Measurements from ENCODE around the gene EYA3. TPM values are rescaled to one million over a fixed set of nuclear protein-coding genes. Genes with fewer than 3 reads are reported as not detected.

The EYA3 gene
- total and polyA plus RNA-seq, 2 of the 8 experiments (the other 6 are each of a cell fraction or from before 2014, with no cell fraction given), result 15.0 to 33.9 TPM

DNA sequence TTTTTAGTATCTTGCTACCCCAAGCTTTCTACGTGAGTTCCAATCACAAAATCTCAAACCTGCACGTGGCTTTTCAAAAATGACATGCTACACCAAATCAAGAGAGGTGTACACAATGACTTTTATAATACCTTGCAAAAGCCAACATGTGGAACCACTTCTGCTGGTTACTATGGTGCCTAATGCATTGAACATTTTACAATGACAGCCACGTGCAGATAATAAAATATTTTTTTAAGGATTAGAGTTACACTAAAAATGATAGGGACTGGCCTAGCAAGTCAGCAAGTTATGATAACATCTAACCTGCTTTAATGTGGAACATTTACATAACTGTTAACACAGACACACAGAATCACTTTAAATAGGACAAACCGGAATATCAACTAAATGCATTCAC is 30.2 kb downstream of the EYA3 start:
- DNase-seq (ENCODE audit: low read depth in 1 of 2, low spot score in 2 of 2) (no peak), FAIRE-seq (no peak)
- no peaks in the 10 kb centered on the region for H3K4me1 ChIP-seq (replicated peaks in 1 of 4; ENCODE audit: control insufficient read depth in 3 of 4, insufficient read depth in 4 of 4, low read length in 3 of 4)
- no peak overlapping the region for H3K4ac ChIP-seq (replicated peaks; ENCODE audit: insufficient read length, low read depth, low read length)
- H2BK12ac ChIP-seq (ENCODE audit: low read depth, low read length), result no peak overlapping the region
- no peaks in the 10 kb centered on the region for H3K79me1 ChIP-seq (ENCODE audit: low read depth, low read length)
- H3K14ac ChIP-seq (ENCODE audit: insufficient read length), result no peak overlapping the region
- ChIA-PET POLR2A (ENCODE audit: partially characterized antibody) (no interaction called here), CTCF (ENCODE audit: partially characterized antibody) (interaction anchor here (1.3 kb wide), 1 partner anchor 11 kb away, joined by 5 read pairs; no protein-coding TSS in a partner anchor)
- no peak overlapping the region for H2BK120ac ChIP-seq (replicated peaks; ENCODE audit: low read depth, low read length)
- no peak overlapping the region for H3K27ac ChIP-seq (ENCODE audit: low read depth, low read length)
- H3K4me3 ChIP-seq (ENCODE audit: extremely low read depth in 1 of 4, insufficient read depth in 2 of 4, low read depth in 3 of 4, low read length in 4 of 4), result no peak overlapping the region
- H4K8ac ChIP-seq (ENCODE audit: extremely low read depth, insufficient read depth, low read length), result no peak overlapping the region
- H3K4me2 ChIP-seq (ENCODE audit: insufficient read depth in 1 of 2, low read depth in 2 of 2, low read length in 2 of 2), result no peak overlapping the region
- no peaks in the 10 kb centered on the region; a peak in 1 of 8 replicates for H3K36me3 ChIP-seq (ENCODE audit: control insufficient read depth in 2 of 4, insufficient read depth in 4 of 4, low read length in 3 of 4)
- H4K91ac ChIP-seq (replicated peaks; ENCODE audit: insufficient read length, low read length), result no peak overlapping the region
- H3K23ac ChIP-seq (ENCODE audit: insufficient read length), result no peak overlapping the region
- no peak overlapping the region for H3K56ac ChIP-seq (replicated peaks; ENCODE audit: insufficient read length, low read depth, low read length)
- no peak overlapping the region for H2BK15ac ChIP-seq (ENCODE audit: low read length)
- no peaks in the 10 kb centered on the region for H3K23me2 ChIP-seq (ENCODE audit: low read depth, low read length)
- no peak overlapping the region for H3K18ac ChIP-seq (ENCODE audit: extremely low read depth, low read length)
- no peaks in the 10 kb centered on the region for H4K20me1 ChIP-seq (replicated peaks in 1 of 2; ENCODE audit: control insufficient read depth in 1 of 2, insufficient read depth in 2 of 2, low read length in 2 of 2)
- no peak overlapping the region for H4K5ac ChIP-seq (ENCODE audit: insufficient read length, low read depth, low read length)
- 91% methylated on average over 4 of the region's 4 CpGs; no CpG with 5 or more reads in 1 of the 2 experiments for WGBS, 2 experiments (ENCODE audit: extremely low coverage in 1 of 2, insufficient coverage in 1 of 2, insufficient read length in 1 of 2, insufficient replicate concordance in 2 of 2, low coverage in 1 of 2, low lambda C conversion rate in 2 of 2, missing lambda C conversion rate in 1 of 2)
- H2BK20ac ChIP-seq (ENCODE audit: low read length), result no peak overlapping the region
- H3K79me2 ChIP-seq (ENCODE audit: control insufficient read depth in 1 of 2, insufficient read depth in 2 of 2, low read length in 2 of 2), result peaks cover 0 to 3% of the 10 kb centered on the region in 2 experiments; a peak in 1 of 4 replicates
- no peak overlapping the region for H2AFZ ChIP-seq (ENCODE audit: low read length)
- H3K9ac ChIP-seq (replicated peaks in 1 of 4; ENCODE audit: extremely low read depth in 1 of 4, low read depth in 3 of 4, low read length in 3 of 4), result no peak overlapping the region
- no peak overlapping the region for H2AK5ac ChIP-seq (ENCODE audit: low read depth, low read length)
- no peak overlapping the region for H2BK5ac ChIP-seq (ENCODE audit: low read depth, low read length)
- H3K27me3 ChIP-seq (replicated peaks in 1 of 4; ENCODE audit: control insufficient read depth in 3 of 4, extremely low read depth in 1 of 4, insufficient read depth in 3 of 4, low read length in 3 of 4), result no peaks in the 10 kb centered on the region
- no peaks in the 10 kb centered on the region for H3K9me3 ChIP-seq (ENCODE audit: insufficient read depth in 2 of 2, low read depth in 1 of 2, low read length in 1 of 2)
- TF ChIP-seq CREB1 (IDR thresholded peaks at IDR 0.05) (no peak), CHD2 (IDR thresholded peaks at IDR 0.05; ENCODE audit: low read length) (no peak), PHF8 (conservative IDR thresholded peaks at IDR 0.05; ENCODE audit: low read depth, low read length) (no peak), NRF1 (IDR thresholded peaks at IDR 0.05; ENCODE audit: low read depth, low read length) (no peak), MAFK (IDR thresholded peaks at IDR 0.05; ENCODE audit: low read depth, low read length) (no peak), HDAC2 (IDR thresholded peaks at IDR 0.05; ENCODE audit: borderline replicate concordance in 1 of 2, low read depth in 2 of 2, low read length in 2 of 2) (no peak), RNF2 (IDR thresholded peaks at IDR 0.05; ENCODE audit: borderline replicate concordance, low read depth, low read length, missing control alignments, poor library complexity, severe bottlenecking) (no peak), KDM4A (IDR thresholded peaks at IDR 0.05; ENCODE audit: low read depth, low read length, severe bottlenecking) (no peak), POLR2A (IDR thresholded peaks at IDR 0.05; ENCODE audit: control extremely low read depth in 1 of 2, low read depth in 2 of 2, low read length in 2 of 2) (no peak), TCF12 (IDR thresholded peaks at IDR 0.05; ENCODE audit: low read depth, low read length) (no peak), SRF (IDR thresholded peaks at IDR 0.05; ENCODE audit: low read depth, low read length) (no peak), KDM5A (IDR thresholded peaks at IDR 0.05; ENCODE audit: low read length) (no peak), POLR2AphosphoS5 (IDR thresholded peaks at IDR 0.05; ENCODE audit: low read depth, low read length) (no peak)
- TF ChIP-seq, protein P1, sequence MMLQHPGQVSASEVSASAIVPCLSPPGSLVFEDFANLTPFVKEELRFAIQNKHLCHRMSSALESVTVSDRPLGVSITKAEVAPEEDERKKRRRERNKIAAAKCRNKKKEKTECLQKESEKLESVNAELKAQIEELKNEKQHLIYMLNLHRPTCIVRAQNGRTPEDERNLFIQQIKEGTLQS (IDR thresholded peaks at IDR 0.05; ENCODE audit: insufficient read depth, low read depth, low read length), result no peak

Measured in H1 (cell line).